H1 (cell line): Measurements from ENCODE around the gene RNF10. TPM values are rescaled to one million over a fixed set of nuclear protein-coding genes. Genes with fewer than 3 reads are reported as not detected.

Experiments used
- CTCF ChIA-PET: fragments of 300-600 bp; sonication (Branson Sonifier 250); formaldehyde crosslinking; loops from one replicate; lab custom pipeline; 2021; ENCODE audit not compliant: partially characterized antibody; lab: Charles Lee
- POLR2A ChIA-PET: fragments of 300-600 bp; sonication (Branson Sonifier 250); formaldehyde crosslinking; loops from one replicate; lab custom pipeline; 2021; ENCODE audit warnings: inconsistent platforms; ENCODE audit not compliant: partially characterized antibody; lab: Charles Lee
- DNase-seq, 2 experiments: peaks; one replicate each; pipeline versions ENCODE4 v3.0.0 to v3.0.0-alpha.2; 2010 to 2022; ENCODE audit warnings: low spot score in 2 of 2, low read depth in 1 of 2, mixed read lengths in 1 of 2
- FAIRE-seq: peaks from 2 replicates; lab custom pipeline; 2011; peaks lifted over from hg19 to GRCh38; lab: Jason Lieb, UNC
- H2AFZ ChIP-seq: 2 replicates; pipeline ENCODE4 v1.8.1; 2012; ENCODE audit warnings: low read length, inconsistent platforms
- H2AK5ac ChIP-seq: 2 replicates; pipeline ENCODE4 v1.6.1; 2013; ENCODE audit warnings: low read depth, low read length
- H2BK120ac ChIP-seq: replicated peaks from 2 replicates; pipeline ENCODE3; 2013; ENCODE audit warnings: low read depth, low read length, inconsistent platforms
- H2BK12ac ChIP-seq: 2 replicates; pipeline ENCODE4 v1.6.1; 2013; ENCODE audit warnings: low read depth, low read length
- H2BK15ac ChIP-seq: 2 replicates; pipeline ENCODE4 v1.6.1; 2013; ENCODE audit warnings: low read length
- H2BK20ac ChIP-seq: 2 replicates; pipeline ENCODE4 v1.6.1; 2013; ENCODE audit warnings: low read length
- H2BK5ac ChIP-seq: 2 replicates; pipeline ENCODE4 v1.6.1; 2013; ENCODE audit warnings: low read depth, low read length
- H3K14ac ChIP-seq: 2 replicates; pipeline ENCODE4 v1.6.1; 2013; ENCODE audit warnings: inconsistent platforms; ENCODE audit not compliant: insufficient read length
- H3K18ac ChIP-seq: 2 replicates; pipeline ENCODE4 v1.6.1; 2013; ENCODE audit warnings: low read length; ENCODE audit errors: extremely low read depth
- H3K23ac ChIP-seq: 2 replicates; pipeline ENCODE4 v1.6.1; 2013; ENCODE audit warnings: inconsistent platforms; ENCODE audit not compliant: insufficient read length
- H3K23me2 ChIP-seq: 2 replicates; pipeline ENCODE4 v1.6.1; 2013; ENCODE audit warnings: low read depth, low read length
- H3K27ac ChIP-seq: 2 replicates; pipeline ENCODE4 v1.6.1; 2011; ENCODE audit warnings: low read depth, low read length, inconsistent platforms
- H3K27me3 ChIP-seq, 4 experiments: replicated peaks in 1 of 4; 1 replicate in 1 of 4; 2 replicates in 3 of 4; pipeline versions ENCODE4 v1.6.1 to v1.8.1; 2011 to 2013; ENCODE audit warnings: low read length in 3 of 4, mild to moderate bottlenecking in 3 of 4, inconsistent platforms in 2 of 4, mixed read lengths in 2 of 4, moderate library complexity in 1 of 4; ENCODE audit not compliant: control insufficient read depth in 3 of 4, insufficient read depth in 3 of 4; ENCODE audit errors: extremely low read depth in 1 of 4
- H3K36me3 ChIP-seq, 4 experiments: 2 replicates each; pipeline versions ENCODE4 v1.6.1 to v1.8.1; 2011 to 2013; ENCODE audit warnings: mild to moderate bottlenecking in 4 of 4, low read length in 3 of 4, moderate library complexity in 2 of 4, control low read depth in 1 of 4, inconsistent platforms in 1 of 4; ENCODE audit not compliant: insufficient read depth in 4 of 4, control insufficient read depth in 2 of 4
- H3K4ac ChIP-seq: replicated peaks from 2 replicates; pipeline ENCODE3; 2013; ENCODE audit warnings: low read length, low read depth, mixed read lengths, inconsistent platforms; ENCODE audit not compliant: insufficient read length
- H3K4me1 ChIP-seq, 4 experiments: replicated peaks in 1 of 4; 1 replicate in 1 of 4; 2 replicates in 3 of 4; pipeline versions ENCODE4 v1.6.1 to v1.8.1; 2011 to 2013; ENCODE audit warnings: low read length in 3 of 4, inconsistent platforms in 2 of 4, mixed read lengths in 1 of 4; ENCODE audit not compliant: insufficient read depth in 4 of 4, control insufficient read depth in 3 of 4
- H3K4me2 ChIP-seq, 2 experiments: 2 replicates each; pipeline versions ENCODE4 v1.6.1 to v1.8.1; 2011 to 2013; ENCODE audit warnings: low read depth in 2 of 2, low read length in 2 of 2, control low read depth in 1 of 2, inconsistent platforms in 1 of 2, mild to moderate bottlenecking in 1 of 2; ENCODE audit not compliant: insufficient read depth in 1 of 2
- H3K4me3 ChIP-seq, 4 experiments: fragments of 200-600, 300-600 bp in 1 of 4; sonication (generic), shearing (Covaris generic), sonication (Bioruptor Twin) in 1 of 4; 2 replicates each; pipeline versions ENCODE4 v1.5.1 to v1.8.1; 2011 to 2016; ENCODE audit warnings: low read length in 4 of 4, low read depth in 3 of 4, control low read depth in 2 of 4, inconsistent platforms in 2 of 4, mild to moderate bottlenecking in 2 of 4, mixed read lengths in 1 of 4, moderate library complexity in 1 of 4; ENCODE audit not compliant: insufficient read depth in 2 of 4; ENCODE audit errors: extremely low read depth in 1 of 4
- H3K56ac ChIP-seq: replicated peaks from 2 replicates; pipeline ENCODE3; 2013; ENCODE audit warnings: low read depth, mild to moderate bottlenecking, mixed read lengths, low read length, inconsistent platforms; ENCODE audit not compliant: insufficient read length
- H3K79me1 ChIP-seq: 2 replicates; pipeline ENCODE4 v1.6.1; 2013; ENCODE audit warnings: low read depth, low read length, control low read depth
- H3K79me2 ChIP-seq, 2 experiments: 2 replicates each; pipeline versions ENCODE4 v1.6.1 to v1.8.1; 2012 to 2013; ENCODE audit warnings: low read length in 2 of 2, mild to moderate bottlenecking in 2 of 2, inconsistent platforms in 1 of 2; ENCODE audit not compliant: insufficient read depth in 2 of 2, control insufficient read depth in 1 of 2
- H3K9ac ChIP-seq, 4 experiments: replicated peaks in 1 of 4; 1 replicate in 1 of 4; 2 replicates in 3 of 4; pipeline versions ENCODE4 v1.6.1 to v1.8.1; 2011 to 2013; ENCODE audit warnings: low read depth in 3 of 4, low read length in 3 of 4, control low read depth in 2 of 4, mild to moderate bottlenecking in 2 of 4, moderate library complexity in 2 of 4, inconsistent platforms in 1 of 4; ENCODE audit errors: extremely low read depth in 1 of 4
- H3K9me3 ChIP-seq, 2 experiments: 2 replicates each; pipeline versions ENCODE4 v1.6.1 to v1.8.1; 2012 to 2013; ENCODE audit warnings: mild to moderate bottlenecking in 2 of 2, moderate library complexity in 2 of 2, control low read depth in 1 of 2, inconsistent platforms in 1 of 2, low read depth in 1 of 2, low read length in 1 of 2, mixed read lengths in 1 of 2; ENCODE audit not compliant: insufficient read depth in 2 of 2
- H4K20me1 ChIP-seq, 2 experiments: replicated peaks in 1 of 2; 2 replicates each; pipeline versions ENCODE3 to v1.8.1; 2011 to 2013; ENCODE audit warnings: inconsistent platforms in 2 of 2, low read length in 2 of 2, mild to moderate bottlenecking in 1 of 2; ENCODE audit not compliant: insufficient read depth in 2 of 2, control insufficient read depth in 1 of 2
- H4K5ac ChIP-seq: 2 replicates; pipeline ENCODE4 v1.6.1; 2013; ENCODE audit warnings: low read length, low read depth, mixed read lengths, inconsistent platforms; ENCODE audit not compliant: insufficient read length
- H4K8ac ChIP-seq: 2 replicates; pipeline ENCODE4 v1.8.0; 2013; ENCODE audit warnings: mild to moderate bottlenecking, moderate library complexity, low read length, inconsistent platforms; ENCODE audit not compliant: insufficient read depth; ENCODE audit errors: extremely low read depth
- H4K91ac ChIP-seq: replicated peaks from 2 replicates; pipeline ENCODE3; 2013; ENCODE audit warnings: low read length, mixed read lengths, inconsistent platforms; ENCODE audit not compliant: insufficient read length
- CBX5 ChIP-seq: fragments of 300-800, 300-1000 bp; sonication (generic); IDR thresholded peaks from 2 replicates; pipeline ENCODE4 v1.7.1; 2016; ENCODE audit warnings: antibody characterized with exemption, low read length, low read depth
- EZH2 ChIP-seq: fragments of 200-600 bp; sonication (generic); IDR thresholded peaks from 2 replicates; pipeline ENCODE4 v1.7.1; 2012; ENCODE audit warnings: low read depth, mild to moderate bottlenecking, moderate library complexity, low read length, inconsistent platforms; ENCODE audit not compliant: severe bottlenecking
- FOSL1 ChIP-seq: IDR thresholded peaks from 2 replicates; pipeline ENCODE4 v1.6.1; 2011; ENCODE audit warnings: mild to moderate bottlenecking, low read depth, low read length, moderate library complexity; ENCODE audit not compliant: insufficient read depth
- GTF2F1 ChIP-seq: IDR thresholded peaks from 2 replicates; pipeline ENCODE4 v1.6.1; 2012; ENCODE audit warnings: low read depth, low read length, improper control_type of control experiment, borderline replicate concordance
- HDAC2 ChIP-seq, 2 experiments: fragments of 300-600 bp in 1 of 2; sonication (generic) in 1 of 2; IDR thresholded peaks; 2 replicates each; pipeline ENCODE4 v1.6.1; 2011 to 2012; ENCODE audit warnings: low read depth in 2 of 2, low read length in 2 of 2, mild to moderate bottlenecking in 2 of 2, moderate library complexity in 2 of 2, borderline replicate concordance in 1 of 2, inconsistent platforms in 1 of 2
- MAFK ChIP-seq: IDR thresholded peaks from 2 replicates; pipeline ENCODE4 v1.6.1; 2012; ENCODE audit warnings: low read depth, mild to moderate bottlenecking, improper control_type of control experiment, low read length
- PHF8 ChIP-seq: fragments of 200-600 bp; sonication (generic); conservative IDR thresholded peaks from 2 replicates; pipeline ENCODE4 v1.7.1; 2012; ENCODE audit warnings: low read depth, mild to moderate bottlenecking, inconsistent platforms, low read length, moderate library complexity
- POLR2AphosphoS5 ChIP-seq: IDR thresholded peaks from 2 replicates; pipeline ENCODE4 v1.6.1; 2011; ENCODE audit warnings: low read depth, low read length
- SIN3A ChIP-seq, 2 experiments: IDR thresholded peaks in 1 of 2; conservative IDR thresholded peaks in 1 of 2; 2 replicates each; pipeline ENCODE4 v1.6.1; 2011 to 2012; ENCODE audit warnings: low read length in 2 of 2, improper control_type of control experiment in 1 of 2, low read depth in 1 of 2, mild to moderate bottlenecking in 1 of 2
- SRF ChIP-seq: IDR thresholded peaks from 2 replicates; pipeline ENCODE4 v1.6.1; 2011; ENCODE audit warnings: mild to moderate bottlenecking, low read depth, low read length, moderate library complexity
- TAF1 ChIP-seq: IDR thresholded peaks from 2 replicates; pipeline ENCODE4 v1.6.1; 2011; ENCODE audit warnings: mild to moderate bottlenecking, low read depth, low read length
- YY1 ChIP-seq: IDR thresholded peaks from 2 replicates; pipeline ENCODE4 v1.6.1; 2011; ENCODE audit warnings: low read depth, mild to moderate bottlenecking, low read length
- WGBS, 2 experiments: shearing (Covaris generic) in 1 of 2; methylation state at CpG; one replicate each; pipeline versions ENCODE4 v1.1.6 to v1.1.7; 2013 to 2015; ENCODE audit warnings: low lambda C conversion rate in 2 of 2, mixed read lengths in 2 of 2, inconsistent platforms in 1 of 2, low coverage in 1 of 2, missing lambda C conversion rate in 1 of 2; ENCODE audit not compliant: insufficient replicate concordance in 2 of 2, insufficient coverage in 1 of 2, insufficient read length in 1 of 2; ENCODE audit errors: extremely low coverage in 1 of 2, missing lambda C conversion rate in 1 of 2; 5-methylcytosine and 5-hydroxymethylcytosine counted together
- polyA plus RNA-seq, 7 experiments: library from polyadenylated mRNA; depleted of rRNA in 3 of 7; stranded (reverse) in 5 of 7; unstranded in 2 of 7; fragments of >200 nt in 5 of 7; fragments of 200-250 nt in 2 of 7; gene quantifications; 1 replicate in 5 of 7; 2 replicates in 1 of 7; 4 replicates in 1 of 7; pipeline versions ENCODE4 v1.2.1 to v1.2.3, GENCODE V29; 2011 to 2013; ENCODE audit warnings: missing spikeins in 2 of 7, mixed read lengths in 2 of 7
- total RNA-seq: library from RNA; stranded (reverse); fragmentation: NEBNext Ultra II Directional; extraction: Animal tissue kit (Norgen Biotek cat#: 25700); gene quantifications from 2 replicates; pipeline ENCODE4 v1.2.1, GENCODE V29; 2021

RNF10 gene
- total and polyA plus RNA-seq, 2 of the 8 experiments (the other 6 are each of a cell fraction or from before 2014, with no cell fraction given), result 71.6 to 171 TPM

- Histone ChIP-seq H3K9me3 (no peaks in the 10 kb centered on the region), H2BK5ac (no peak overlapping the region), H3K27me3 (no peaks in the 10 kb centered on the region), H3K56ac (no peak overlapping the region), H3K14ac (no peak overlapping the region), H2BK15ac (no peak overlapping the region), H3K9ac (no peak overlapping the region), H2BK20ac (no peak overlapping the region), H2BK12ac (no peak overlapping the region), H2BK120ac (no peak overlapping the region), H4K91ac (no peak overlapping the region), H4K8ac (no peak overlapping the region), H2AK5ac (no peak overlapping the region), H3K27ac (no peak overlapping the region), H3K4me1 (peaks cover 0 to 5% (median 2%) of the 10 kb centered on the region in 4 experiments; a peak in 6 of 7 replicates), H3K18ac (no peak overlapping the region), H2AFZ (peak overlapping the region; percentile 18; the same call in 1 of the 2 replicates), H3K23me2 (peaks cover 3% of the 10 kb centered on the region; the same call in 1 of the 2 replicates), H3K36me3 (no peaks in the 10 kb centered on the region), H3K4me2 (no peak overlapping the region), H4K5ac (no peak overlapping the region), H3K79me1 (no peaks in the 10 kb centered on the region), H3K4me3 (no peak overlapping the region), H3K79me2 (no peaks in the 10 kb centered on the region), H4K20me1 (no peaks in the 10 kb centered on the region), H3K23ac (no peak overlapping the region), H3K4ac (no peak overlapping the region)
- WGBS, 2 experiments, result 80% methylated on average over 13 of the region's 13 CpGs; no CpG with 5 or more reads in 1 of the 2 experiments
- ChIA-PET CTCF (interaction anchor here (0.6 to 2.8 kb wide), 6 partner anchors 9 to 143 kb away, joined by 4 to 20 read pairs (median 6); partner anchors contain the start of gene POP5), POLR2A (no interaction called here)
- DNase-seq, result no peak
- no peak for FAIRE-seq
- TF ChIP-seq TAF1, result no peak
- TF ChIP-seq SIN3A (conservative IDR thresholded peaks at IDR 0.05 in 1 of 2, IDR thresholded peaks at IDR 0.05 in 1 of 2; ENCODE audit: low read depth in 1 of 2, low read length in 2 of 2), result no peak
- no peak for TF ChIP-seq HDAC2 (IDR thresholded peaks at IDR 0.05; ENCODE audit: borderline replicate concordance in 1 of 2, low read depth in 2 of 2, low read length in 2 of 2)
- TF ChIP-seq MAFK, result no peak
- TF ChIP-seq YY1, result no peak
- no peak for TF ChIP-seq FOSL1
- TF ChIP-seq GTF2F1, result no peak
- no peak for TF ChIP-seq POLR2AphosphoS5
- TF ChIP-seq SRF, result no peak
- TF ChIP-seq PHF8, result no peak
- TF ChIP-seq CBX5, result no peak
- no peak for TF ChIP-seq EZH2
Measured at GRCh38 chr12:120598674-120599463, 64.7 kb downstream of the RNF10 start.
